HCT116 (cell line): ENCODE measurements around the gene ADARB1. TPM values are rescaled to one million over a fixed set of nuclear protein-coding genes. Genes with fewer than 3 reads are reported as not detected.

Source experiments
- ATAC-seq: fragments of 200-7000 bp; cut with Tn5 transposase; 2 replicates; pipeline ENCODE4 v1.9.1; 2020; ENCODE audit warnings: mild to moderate bottlenecking, moderate library complexity
- BruUV-seq: library from RNA; stranded (reverse); fragments of 400-500 nt; replicated peaks from 2 replicates; lab custom pipeline; 2021; lab: Mats Ljungman, UMichigan
- CTCF ChIA-PET: fragments of 300-600 bp; sonication (Branson Sonifier 250); formaldehyde crosslinking; loops from one replicate; lab custom pipeline; 2021; ENCODE audit warnings: antibody characterized with exemption; lab: Charles Lee
- POLR2A ChIA-PET: fragments of 300-600, 350-600 bp; sonication (Branson Sonifier 250); formaldehyde crosslinking; loops from one replicate; lab custom pipeline; 2021; ENCODE audit warnings: antibody characterized with exemption; lab: Charles Lee
- RAD21 ChIA-PET, 2 experiments: fragments of 300-600 bp; sonication (Branson Sonifier 250); formaldehyde crosslinking; loops; one replicate each; lab custom pipeline; 2023; ENCODE audit warnings: low total read pairs in 2 of 2; ENCODE audit not compliant: uncharacterized antibody in 2 of 2, unreplicated experiment in 2 of 2, low non-redundant PET in 1 of 2; lab: Charles Lee
- DNase-seq: peaks from one replicate; pipeline ENCODE4 v3.0.0-alpha.2; 2010; ENCODE audit warnings: low read depth, low spot score
- H2AFZ ChIP-seq: fragments of 200-600 bp; shearing (Covaris generic), sonication (generic); 2 replicates; pipeline ENCODE4 v1.6.1; 2017; ENCODE audit warnings: low read depth, mixed run types, mixed read lengths, antibody characterized with exemption, low read length; ENCODE audit not compliant: poor library complexity, severe bottlenecking
- H3K27ac ChIP-seq: 2 replicates; pipeline ENCODE4 v1.5.1; 2012; ENCODE audit warnings: low read depth, low read length
- H3K27me3 ChIP-seq: fragments of 200-600 bp; sonication (generic); 2 replicates; pipeline ENCODE4 v1.6.1; 2016; ENCODE audit warnings: mixed run types, low read length, mixed read lengths; ENCODE audit not compliant: insufficient read depth
- H3K36me3 ChIP-seq, 2 experiments: fragments of 200-500 bp in 1 of 2; fragments of 200-600 bp in 1 of 2; sonication (Bioruptor generic) in 1 of 2; sonication (generic) in 1 of 2; 2 replicates each; pipeline versions ENCODE4 v1.5.1 to v1.6.1; 2014 to 2016; ENCODE audit warnings: low read length in 2 of 2, inconsistent platforms in 1 of 2, mixed read lengths in 1 of 2, mixed run types in 1 of 2; ENCODE audit not compliant: insufficient read depth in 2 of 2, control insufficient read depth in 1 of 2
- H3K4me1 ChIP-seq, 2 experiments: fragments of 200-600 bp in 1 of 2; sonication (generic) in 1 of 2; 2 replicates each; pipeline versions ENCODE4 v1.5.1 to v1.6.1; 2012 to 2017; ENCODE audit warnings: low read length in 2 of 2, inconsistent platforms in 1 of 2, mild to moderate bottlenecking in 1 of 2, mixed read lengths in 1 of 2, mixed run types in 1 of 2, moderate library complexity in 1 of 2; ENCODE audit not compliant: insufficient read depth in 2 of 2, control insufficient read depth in 1 of 2
- H3K4me2 ChIP-seq: fragments of 200-600 bp; sonication (generic); 2 replicates; pipeline ENCODE4 v1.6.1; 2017; ENCODE audit warnings: mixed run types, low read length, mixed read lengths
- H3K4me3 ChIP-seq, 2 experiments: fragments of 200-600 bp in 1 of 2; sonication (generic) in 1 of 2; replicated peaks in 1 of 2; 2 replicates each; pipeline ENCODE4 v1.5.1; 2011 to 2016; ENCODE audit warnings: low read length in 2 of 2, control low read depth in 1 of 2, low read depth in 1 of 2, mild to moderate bottlenecking in 1 of 2, mixed read lengths in 1 of 2, mixed run types in 1 of 2
- H3K79me2 ChIP-seq: fragments of 200-600 bp; sonication (generic); 2 replicates; pipeline ENCODE4 v1.6.1; 2017; ENCODE audit warnings: mild to moderate bottlenecking, mixed run types, low read length, moderate library complexity, mixed read lengths; ENCODE audit not compliant: insufficient read depth
- H3K9ac ChIP-seq: fragments of 200-600 bp; sonication (generic); 2 replicates; pipeline ENCODE4 v1.6.1; 2016; ENCODE audit warnings: low read length, mixed read lengths
- H3K9me2 ChIP-seq: fragments of 200-600 bp; sonication (generic), shearing (Covaris generic); 2 replicates; pipeline ENCODE4 v1.6.1; 2017; ENCODE audit warnings: mixed run types, mild to moderate bottlenecking, moderate library complexity; ENCODE audit not compliant: insufficient read depth
- H3K9me3 ChIP-seq, 2 experiments: fragments of 200-500 bp in 1 of 2; fragments of 200-600 bp in 1 of 2; sonication (Bioruptor generic) in 1 of 2; sonication (generic) in 1 of 2; 2 replicates each; pipeline ENCODE4 v1.6.1; 2014 to 2017; ENCODE audit warnings: low read length in 2 of 2, mixed read lengths in 2 of 2, inconsistent platforms in 1 of 2, low read depth in 1 of 2, mild to moderate bottlenecking in 1 of 2, mixed run types in 1 of 2, moderate library complexity in 1 of 2; ENCODE audit not compliant: control insufficient read depth in 1 of 2, insufficient read depth in 1 of 2
- H4K20me1 ChIP-seq: fragments of 200-600 bp; sonication (generic), shearing (Covaris generic); 2 replicates; pipeline ENCODE4 v1.6.1; 2017; ENCODE audit warnings: mixed run types, mild to moderate bottlenecking, moderate library complexity; ENCODE audit not compliant: insufficient read depth
- EZH2phosphoT487 ChIP-seq: fragments of 200-600 bp; IDR thresholded peaks from 2 replicates; pipeline ENCODE4 v1.6.1; 2018; ENCODE audit warnings: antibody characterized with exemption, borderline replicate concordance
- JUND ChIP-seq: IDR thresholded peaks from 2 replicates; pipeline ENCODE4 v1.6.1; 2012
- MAX ChIP-seq: IDR thresholded peaks from 2 replicates; pipeline ENCODE4 v1.6.1; 2012
- POLR2AphosphoS5 ChIP-seq: IDR thresholded peaks from 2 replicates; pipeline ENCODE4 v1.6.1; 2011; ENCODE audit warnings: mild to moderate bottlenecking, low read depth, low read length, moderate library complexity
- RAD21 ChIP-seq: IDR thresholded peaks from 2 replicates; pipeline ENCODE4 v1.6.1; 2012; ENCODE audit warnings: low read depth, mild to moderate bottlenecking
- REST ChIP-seq: IDR thresholded peaks from 2 replicates; pipeline ENCODE4 v1.6.1; 2012; ENCODE audit warnings: low read depth
- SIN3A ChIP-seq: IDR thresholded peaks from 2 replicates; pipeline ENCODE4 v1.6.1; 2012; ENCODE audit warnings: low read depth
- SP1 ChIP-seq: IDR thresholded peaks from 2 replicates; pipeline ENCODE4 v1.6.1; 2012; ENCODE audit warnings: low read depth
- SRF ChIP-seq: IDR thresholded peaks from 2 replicates; pipeline ENCODE4 v1.6.1; 2012; ENCODE audit warnings: low read depth
- YY1 ChIP-seq: IDR thresholded peaks from 2 replicates; pipeline ENCODE4 v1.6.1; 2011; ENCODE audit warnings: low read length, low read depth, moderate library complexity, mild to moderate bottlenecking; ENCODE audit not compliant: insufficient replicate concordance; ENCODE audit errors: extremely low read depth
- ZFX ChIP-seq: fragments of 450-650 bp; IDR thresholded peaks from 2 replicates; pipeline ENCODE4 v1.6.1; 2017
- ZNF274 ChIP-seq: fragments of 200-500 bp; sonication (Bioruptor generic); IDR thresholded peaks from 2 replicates; pipeline ENCODE4 v1.6.1; 2014; ENCODE audit warnings: mild to moderate bottlenecking, low read depth, low read length, inconsistent platforms
- intact Hi-C: fragments of 100-400 bp; cut with micrococcal nuclease; formaldehyde crosslinking; loops from 2 replicates; pipeline ENCODE4 v1.10.0; 2022
- total RNA-seq: library from RNA; stranded (reverse); gene quantifications from one replicate; pipeline ENCODE4 v1.2.1, GENCODE V29; 2021; ENCODE audit not compliant: unreplicated experiment

The ADARB1 gene
- total RNA-seq, 1 experiment from 2014 or later, result 13.5 TPM

- ChIA-PET POLR2A (no interaction called here), RAD21 (no interaction called here), CTCF (no interaction called here)
- no peak overlapping the region for H3K27ac ChIP-seq
- H3K9me3 ChIP-seq, result no peaks in the 10 kb centered on the region
- BruUV-seq, result no TSS peak
- intact Hi-C loops, result no loop called here
- peaks cover 8% of the 10 kb centered on the region in 2 experiments; a peak in 2 of 4 replicates for H3K4me1 ChIP-seq
- H3K4me2 ChIP-seq, result no peak overlapping the region
- no peak overlapping the region for H3K4me3 ChIP-seq
- H3K36me3 ChIP-seq, result no peaks in the 10 kb centered on the region
- H3K9me2 ChIP-seq, result no peaks in the 10 kb centered on the region
- H2AFZ ChIP-seq, result no peak overlapping the region
- H4K20me1 ChIP-seq, result no peaks in the 10 kb centered on the region
- no peak for DNase-seq
- peaks cover 7% of the 10 kb centered on the region; the same call in 1 of the 2 replicates for H3K79me2 ChIP-seq
- H3K27me3 ChIP-seq, result no peaks in the 10 kb centered on the region
- H3K9ac ChIP-seq, result no peak overlapping the region
- TF ChIP-seq SIN3A (no peak), ZFX (no peak), SP1 (no peak), ZNF274 (no peak), POLR2AphosphoS5 (no peak)
- TF ChIP-seq, all 23 proteins: peak for 0
- ATAC-seq, result no peak
Measured at GRCh38 chr21:45108808-45109781, 34.7 kb downstream of the ADARB1 start.

- Histone ChIP-seq H3K9me2 (no peaks in the 10 kb centered on the region), H4K20me1 (no peaks in the 10 kb centered on the region), H3K4me1 (no peaks in the 10 kb centered on the region), H3K4me2 (no peak overlapping the region), H3K9ac (no peak overlapping the region), H3K9me3 (no peaks in the 10 kb centered on the region), H3K27me3 (no peaks in the 10 kb centered on the region), H3K4me3 (no peak overlapping the region), H3K36me3 (no peaks in the 10 kb centered on the region), H3K27ac (no peak overlapping the region), H2AFZ (no peak overlapping the region), H3K79me2 (no peaks in the 10 kb centered on the region)
- DNase-seq (no peak), ATAC-seq (no peak)
- ChIA-PET RAD21 (no interaction called here), POLR2A (no interaction called here), CTCF (no interaction called here)
- BruUV-seq, result no TSS peak
- intact Hi-C loops, result no loop called here
- TF ChIP-seq REST (no peak), EZH2phosphoT487 (no peak), SRF (no peak), SP1 (no peak), YY1 (no peak), JUND (no peak), RAD21 (no peak), MAX (no peak), ZFX (no peak)
Measured at GRCh38 chr21:45109831-45110492, 35.6 kb downstream of the ADARB1 start.
